ENCODE measurements around the gene GPD2. TPM values are rescaled to one million over a fixed set of nuclear protein-coding genes. Genes with fewer than 3 reads are reported as not detected.

The GPD2 gene
- total RNA-seq, 4 donors from 2014 or later: 40.9 to 112 (median 56.3) TPM

GRCh38 chr2:156576005-156576404, 139.8 kb downstream of the GPD2 start:
- TF ChIP-seq, protein P1, sequence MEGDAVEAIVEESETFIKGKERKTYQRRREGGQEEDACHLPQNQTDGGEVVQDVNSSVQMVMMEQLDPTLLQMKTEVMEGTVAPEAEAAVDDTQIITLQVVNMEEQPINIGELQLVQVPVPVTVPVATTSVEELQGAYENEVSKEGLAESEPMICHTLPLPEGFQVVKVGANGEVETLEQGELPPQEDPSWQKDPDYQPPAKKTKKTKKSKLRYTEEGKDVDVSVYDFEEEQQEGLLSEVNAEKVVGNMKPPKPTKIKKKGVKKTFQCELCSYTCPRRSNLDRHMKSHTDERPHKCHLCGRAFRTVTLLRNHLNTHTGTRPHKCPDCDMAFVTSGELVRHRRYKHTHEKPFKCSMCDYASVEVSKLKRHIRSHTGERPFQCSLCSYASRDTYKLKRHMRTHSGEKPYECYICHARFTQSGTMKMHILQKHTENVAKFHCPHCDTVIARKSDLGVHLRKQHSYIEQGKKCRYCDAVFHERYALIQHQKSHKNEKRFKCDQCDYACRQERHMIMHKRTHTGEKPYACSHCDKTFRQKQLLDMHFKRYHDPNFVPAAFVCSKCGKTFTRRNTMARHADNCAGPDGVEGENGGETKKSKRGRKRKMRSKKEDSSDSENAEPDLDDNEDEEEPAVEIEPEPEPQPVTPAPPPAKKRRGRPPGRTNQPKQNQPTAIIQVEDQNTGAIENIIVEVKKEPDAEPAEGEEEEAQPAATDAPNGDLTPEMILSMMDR (IDR thresholded peaks at IDR 0.05; ENCODE audit: low read depth): no peak

DNA sequence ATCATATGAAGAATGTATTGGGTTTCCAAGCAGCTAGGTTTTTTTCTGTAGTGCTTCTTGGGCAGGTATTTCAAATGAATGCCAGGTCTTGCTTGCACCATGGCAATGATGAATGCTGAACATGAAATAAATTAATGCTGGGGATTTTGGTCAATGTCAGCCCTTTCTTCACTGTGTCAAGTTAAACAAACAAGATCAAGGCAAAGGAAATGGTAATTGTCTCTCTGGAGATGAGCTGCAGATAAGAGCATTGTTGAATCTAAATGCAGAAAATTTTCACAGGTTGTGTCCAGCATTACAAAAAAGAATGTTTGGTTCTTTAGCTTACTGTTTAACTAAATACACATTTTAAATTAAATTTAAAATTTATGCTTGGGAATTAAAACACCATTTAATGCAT, 144.3 kb downstream of the GPD2 start:
- TF ChIP-seq, protein P1 (IDR thresholded peaks at IDR 0.05; ENCODE audit: low read depth): no peak

DNA sequence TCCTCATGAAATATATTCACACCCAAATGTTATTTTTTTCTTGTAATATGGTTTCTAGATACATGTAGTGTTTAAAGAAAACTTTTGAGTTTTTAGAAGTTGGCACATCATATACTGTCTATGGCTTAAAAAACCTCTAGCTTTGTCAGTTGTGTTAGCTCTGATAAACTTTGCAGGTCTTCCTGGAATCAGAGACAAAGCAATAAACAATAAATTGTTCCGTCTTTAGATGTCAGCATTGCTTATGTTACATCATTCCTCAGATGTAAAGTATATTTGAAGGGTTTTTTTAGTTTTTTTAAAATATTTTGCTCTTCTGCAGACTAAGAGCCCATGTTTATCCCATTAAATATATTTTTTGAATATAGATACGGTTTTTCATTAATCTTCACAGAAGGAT, 145.1 kb downstream of the GPD2 start:
- TF ChIP-seq, protein P1 (IDR thresholded peaks at IDR 0.05; ENCODE audit: low read depth): no peak

- TF ChIP-seq, protein P1 (IDR thresholded peaks at IDR 0.05; ENCODE audit: low read depth): no peak
Observed at GRCh38 chr2:156585457-156585856, 149.3 kb downstream of the GPD2 start.

DNA sequence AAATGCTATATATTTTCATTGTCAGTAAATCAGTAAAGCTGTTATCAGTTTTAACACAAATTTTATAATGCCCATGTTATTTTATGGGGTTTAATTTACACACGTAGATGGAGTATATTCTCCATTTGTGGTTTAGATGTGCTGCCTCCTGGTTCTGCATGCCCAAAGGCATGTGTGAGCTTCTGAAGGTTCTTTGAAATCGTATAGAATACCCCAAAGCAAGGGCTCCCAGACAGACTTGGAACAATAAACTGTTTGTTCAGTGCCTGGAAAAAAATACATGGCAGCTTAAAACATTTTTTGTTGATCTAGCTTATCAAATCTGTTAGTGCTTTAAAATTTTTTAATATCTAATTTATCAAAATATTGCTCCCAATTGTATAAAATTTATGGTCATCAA, 150.4 kb downstream of the GPD2 start:
- TF ChIP-seq, protein P1 (IDR thresholded peaks at IDR 0.05; ENCODE audit: low read depth): no peak

DNA sequence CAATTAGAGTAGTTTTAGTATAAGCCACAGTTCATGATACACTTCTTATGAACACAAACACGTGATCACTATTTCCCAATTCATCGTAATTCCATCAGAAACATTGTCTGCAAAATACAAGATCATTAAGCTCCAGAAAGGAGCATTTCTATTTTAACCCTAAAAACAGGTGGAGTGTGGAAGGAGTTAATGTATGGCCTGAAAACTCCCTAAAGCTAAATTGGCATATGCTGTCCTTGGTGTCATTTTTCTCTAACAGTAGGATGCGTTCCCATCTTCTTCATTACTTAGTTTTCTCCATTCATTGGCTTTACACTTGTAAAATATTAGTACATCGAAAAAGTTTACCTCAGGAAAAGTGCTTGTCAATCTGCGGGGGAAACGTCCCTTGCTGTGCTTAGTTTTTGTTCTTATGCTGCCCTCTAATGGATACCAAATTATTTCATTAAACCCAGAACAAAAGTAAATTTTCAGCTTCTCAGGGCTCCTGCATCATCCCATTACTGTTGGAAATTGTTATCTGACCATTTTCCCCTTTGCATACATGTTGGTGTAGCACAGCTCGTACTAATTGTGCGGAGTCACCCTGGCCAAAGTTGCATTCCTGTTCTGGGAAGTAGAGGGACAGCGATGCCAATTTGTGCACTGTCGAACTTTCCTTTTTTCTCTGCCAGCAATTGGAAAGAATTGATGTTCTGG, 153.4 kb downstream of the GPD2 start:
- TF ChIP-seq, protein P1 (IDR thresholded peaks at IDR 0.05; ENCODE audit: low read depth): no peak

DNA sequence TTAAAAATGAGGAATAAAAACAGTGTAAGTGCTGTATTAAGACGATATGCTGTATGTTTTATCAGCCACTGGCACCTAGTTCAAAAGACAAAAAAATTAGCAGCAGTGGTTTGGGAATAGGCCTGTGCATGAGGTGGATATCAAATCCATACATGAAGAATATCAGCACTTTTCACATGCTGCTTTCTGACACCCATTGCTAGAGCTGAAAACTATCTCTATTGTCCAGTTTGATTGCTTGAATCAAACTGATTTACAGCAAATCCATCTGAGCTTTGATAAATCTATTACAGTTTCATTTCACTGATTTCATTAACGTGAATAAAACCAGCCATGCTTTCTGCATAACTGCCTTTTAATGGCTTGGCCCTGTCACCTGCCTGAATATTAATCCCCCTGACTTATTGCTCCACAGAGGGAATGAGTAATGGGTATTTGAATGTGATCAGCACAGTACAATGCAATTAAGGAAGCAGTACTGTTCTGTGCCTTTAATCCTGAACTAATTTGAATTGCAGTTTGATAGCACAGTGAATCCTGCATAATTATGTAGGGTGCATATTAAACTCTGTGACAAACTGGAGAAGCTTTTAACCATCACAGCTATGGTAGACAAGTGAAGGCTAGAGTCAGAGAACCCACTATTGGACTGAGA, 154.0 kb downstream of the GPD2 start:
- TF ChIP-seq, protein P1 (IDR thresholded peaks at IDR 0.05; ENCODE audit: low read depth): no peak
